GM19324 (cell line): ENCODE measurements around the gene PCDHA3.
"Not testable (repeated sequence)": the region's sequence is repeated elsewhere in the genome, so short reads cannot be mapped to it uniquely, and the experiment has no call there.

Experiments used
- ATAC-seq: cut with Tn5 transposase; IDR thresholded peaks from one replicate; pipeline ENCODE4 v1.9.1; 2021; ENCODE audit warnings: mild to moderate bottlenecking, moderate library complexity; ENCODE audit not compliant: unreplicated experiment, low FRiP score

The PCDHA3 gene

GRCh38 chr5:140800816-140801493, at the start of gene PCDHA3:
PCDHA3 (plus strand) TSS chr5:140801057.
- no peak for ATAC-seq

DNA sequence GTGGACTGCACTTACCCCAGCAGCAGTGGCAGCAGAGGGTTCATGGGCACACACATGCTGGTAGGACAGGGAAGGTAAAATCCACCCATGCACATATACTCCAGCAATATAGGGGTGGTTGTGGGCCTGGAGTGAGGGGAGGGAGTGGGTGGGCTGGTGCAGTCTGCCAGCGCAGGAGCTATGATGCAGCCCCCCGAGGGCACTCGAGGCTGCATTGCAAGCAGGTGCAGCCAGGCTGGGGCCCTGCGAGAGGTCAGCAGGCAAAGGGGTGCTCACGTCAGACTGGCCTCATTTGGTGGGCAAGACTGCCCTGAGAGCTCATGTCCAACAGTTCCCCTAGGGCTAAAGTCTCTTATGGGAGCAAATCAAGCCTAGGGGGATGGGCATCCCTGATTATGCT, 47.3 kb upstream of the PCDHA3 start:
- ATAC-seq: no peak

- ATAC-seq: no peak
These were observed 36.5 kb upstream of the PCDHA3 start for GRCh38 chr5:140764177-140764973.

DNA sequence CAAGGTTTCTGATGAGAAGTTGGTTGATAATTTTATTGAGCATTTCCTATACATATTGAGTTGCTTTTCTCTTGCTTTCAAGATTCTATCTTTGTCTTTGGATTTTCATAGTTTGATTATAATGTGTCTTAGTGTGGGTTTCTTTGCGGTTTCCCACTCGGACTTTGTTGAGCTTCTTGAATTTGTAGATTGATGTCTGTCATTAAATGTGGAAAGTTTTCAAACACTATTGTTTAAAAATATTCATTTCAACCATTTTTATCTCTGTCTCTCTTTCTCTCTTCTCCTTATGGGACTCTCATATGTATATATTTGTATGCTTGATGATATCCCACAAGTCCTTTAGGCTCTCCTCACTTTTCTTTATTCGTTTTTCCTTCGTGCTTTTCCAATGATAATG, 33.4 kb upstream of the PCDHA3 start:
- ATAC-seq: no peak

DNA sequence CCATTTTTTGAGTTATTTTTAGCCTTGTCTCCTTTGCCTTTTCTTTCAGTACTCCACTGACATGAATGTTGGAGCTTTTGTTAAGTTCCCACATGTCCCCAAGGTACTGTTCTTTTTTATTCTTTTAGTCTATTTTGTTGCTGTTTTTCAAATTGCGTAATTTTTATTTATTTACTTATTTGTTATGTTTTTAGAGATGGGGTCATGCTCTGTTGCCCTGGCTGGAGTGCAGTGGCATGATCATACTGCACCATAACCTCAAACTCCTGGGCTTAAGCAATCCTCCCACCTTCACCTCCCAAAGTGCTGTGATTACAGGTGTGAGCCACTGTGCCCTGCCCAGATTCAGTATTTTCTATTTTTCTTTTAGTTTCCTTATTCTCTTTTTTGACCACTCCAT, 20.3 kb upstream of the PCDHA3 start:
- ATAC-seq: no peak

- ATAC-seq: no peak
These were observed 14.8 kb upstream of the PCDHA3 start, which contains the start of gene PCDHA1 for GRCh38 chr5:140785905-140786686. PCDHA1 (plus strand) TSS chr5:140786140.

- ATAC-seq: not testable (repeated sequence)
These were observed 13.4 kb upstream of the PCDHA3 start for GRCh38 chr5:140787422-140787821.

GRCh38 chr5:140787849-140788504, 12.9 kb upstream of the PCDHA3 start:
- not testable (repeated sequence) for ATAC-seq

DNA sequence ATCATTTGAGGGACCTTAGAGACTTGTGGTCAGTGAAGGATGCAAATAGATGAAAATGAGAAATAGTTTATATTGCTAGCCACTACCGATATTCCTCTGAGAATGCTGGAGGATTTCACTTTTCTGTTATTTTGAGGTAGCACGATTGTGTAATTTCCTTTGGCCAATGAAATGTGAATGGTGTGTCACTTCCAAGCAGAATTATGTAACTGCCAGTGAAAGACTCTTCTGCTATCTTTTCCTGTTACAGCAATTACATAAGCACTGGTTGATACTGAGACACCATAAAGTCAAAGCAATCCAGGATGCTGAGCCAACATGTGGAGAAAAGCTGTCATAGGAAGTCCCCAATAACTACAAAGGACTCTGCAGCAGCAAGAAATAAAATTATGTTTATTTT, 9.8 kb upstream of the PCDHA3 start:
- no peak for ATAC-seq

- no peak for ATAC-seq
These were observed 6.1 kb upstream of the PCDHA3 start, which contains the start of gene PCDHA2 for GRCh38 chr5:140794595-140795258. PCDHA2 (plus strand) TSS chr5:140794852.

- ATAC-seq: no peak
These were observed 5.6 kb upstream of the PCDHA3 start for GRCh38 chr5:140795259-140795641.

DNA sequence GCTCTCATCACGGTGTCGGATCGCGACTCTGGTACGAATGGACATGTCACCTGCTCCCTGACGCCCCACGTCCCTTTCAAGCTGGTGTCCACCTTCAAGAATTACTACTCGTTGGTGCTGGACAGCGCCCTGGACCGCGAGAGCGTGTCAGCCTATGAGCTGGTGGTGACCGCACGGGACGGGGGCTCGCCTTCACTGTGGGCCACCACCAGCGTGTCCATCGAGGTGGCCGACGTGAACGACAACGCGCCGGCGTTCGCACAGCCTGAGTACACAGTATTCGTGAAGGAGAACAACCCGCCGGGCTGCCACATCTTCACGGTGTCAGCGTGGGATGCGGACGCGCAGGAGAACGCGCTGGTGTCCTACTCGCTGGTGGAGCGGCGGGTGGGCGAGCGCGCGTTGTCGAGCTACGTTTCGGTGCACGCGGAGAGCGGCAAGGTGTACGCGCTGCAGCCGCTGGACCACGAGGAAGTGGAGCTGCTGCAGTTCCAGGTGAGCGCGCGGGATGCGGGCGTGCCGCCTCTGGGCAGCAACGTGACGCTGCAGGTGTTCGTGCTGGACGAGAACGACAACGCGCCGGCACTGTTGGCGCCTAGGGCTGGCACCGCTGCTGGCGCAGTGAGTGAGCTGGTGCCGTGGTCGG, 4.7 kb upstream of the PCDHA3 start:
- not testable (repeated sequence) for ATAC-seq

GRCh38 chr5:140796718-140797095, 4.2 kb upstream of the PCDHA3 start:
- no peak for ATAC-seq

DNA sequence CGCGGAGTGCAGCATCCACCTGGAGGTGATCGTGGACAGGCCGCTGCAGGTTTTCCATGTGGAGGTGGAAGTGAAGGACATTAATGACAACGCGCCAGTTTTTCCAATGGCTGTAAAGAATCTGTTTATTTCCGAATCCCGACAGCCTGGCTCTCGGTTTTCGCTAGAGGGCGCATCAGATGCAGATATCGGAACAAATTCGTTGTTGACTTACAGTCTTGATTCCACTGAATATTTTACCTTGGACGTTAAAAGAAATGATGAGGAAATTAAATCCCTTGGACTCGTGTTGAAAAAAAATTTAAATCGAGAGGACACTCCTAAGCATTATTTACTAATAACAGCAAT, 611 bp downstream of the PCDHA3 start:
- ATAC-seq: no peak

GRCh38 chr5:140802381-140802780, 1.5 kb downstream of the PCDHA3 start:
- not testable (repeated sequence) for ATAC-seq

DNA sequence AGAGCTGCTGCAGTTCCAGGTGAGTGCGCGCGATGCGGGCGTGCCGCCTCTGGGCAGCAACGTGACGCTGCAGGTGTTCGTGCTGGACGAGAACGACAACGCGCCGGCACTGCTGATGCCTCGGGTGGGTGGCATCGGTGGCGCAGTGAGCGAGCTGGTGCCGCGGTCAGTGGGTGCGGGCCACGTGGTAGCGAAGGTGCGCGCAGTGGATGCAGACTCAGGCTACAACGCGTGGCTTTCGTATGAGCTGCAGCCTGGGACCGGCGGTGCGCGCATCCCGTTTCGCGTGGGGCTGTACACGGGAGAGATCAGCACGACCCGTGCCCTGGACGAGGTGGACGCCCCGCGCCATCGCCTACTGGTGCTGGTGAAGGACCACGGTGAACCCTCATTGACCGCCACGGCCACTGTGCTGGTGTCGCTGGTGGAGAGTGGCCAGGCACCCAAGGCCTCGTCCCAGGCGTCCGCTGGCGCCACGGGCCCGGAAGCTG, 2.0 kb downstream of the PCDHA3 start:
- no peak for ATAC-seq

DNA sequence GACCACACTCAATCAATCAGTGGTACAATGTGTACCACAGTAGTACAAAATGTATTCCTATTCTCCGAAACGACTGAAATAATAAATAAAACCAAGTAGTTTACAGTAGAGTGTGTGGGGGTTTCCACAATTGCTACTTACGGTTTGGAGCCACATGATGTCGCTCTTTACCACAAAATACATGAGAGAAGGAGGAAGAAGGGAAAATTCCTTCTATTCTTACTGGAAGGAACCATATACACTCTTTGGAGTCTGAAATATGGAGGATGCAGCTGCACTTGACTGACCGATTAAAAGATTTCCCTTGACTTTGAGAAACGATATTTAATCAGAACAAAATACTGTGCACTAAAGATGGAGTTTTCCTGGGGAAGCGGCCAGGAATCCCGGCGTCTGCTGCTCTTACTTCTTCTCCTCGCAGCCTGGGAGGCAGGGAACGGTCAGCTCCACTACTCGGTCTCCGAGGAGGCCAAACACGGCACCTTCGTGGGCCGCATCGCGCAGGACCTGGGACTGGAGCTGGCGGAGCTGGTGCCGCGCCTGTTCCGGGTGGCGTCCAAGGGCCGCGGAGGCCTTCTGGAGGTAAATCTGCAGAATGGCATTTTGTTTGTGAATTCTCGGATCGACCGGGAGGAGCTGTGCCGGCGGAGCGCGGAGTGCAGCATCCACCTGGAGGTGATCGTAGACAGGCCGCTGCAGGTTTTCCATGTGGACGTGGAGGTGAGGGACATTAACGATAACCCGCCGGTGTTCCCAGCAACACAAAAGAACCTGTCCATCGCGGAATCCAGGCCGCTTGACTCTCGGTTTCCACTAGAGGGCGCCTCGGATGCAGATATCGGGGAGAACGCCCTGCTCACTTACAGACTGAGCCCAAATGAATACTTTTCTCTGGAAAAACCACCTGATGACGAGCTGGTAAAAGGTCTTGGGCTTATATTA, 6.2 kb downstream of the PCDHA3 start, which contains the start of gene PCDHA4:
Gene PCDHA4, plus strand, starts transcription at position 235 of the 942 bp plus-strand sequence.
- no peak for ATAC-seq

DNA sequence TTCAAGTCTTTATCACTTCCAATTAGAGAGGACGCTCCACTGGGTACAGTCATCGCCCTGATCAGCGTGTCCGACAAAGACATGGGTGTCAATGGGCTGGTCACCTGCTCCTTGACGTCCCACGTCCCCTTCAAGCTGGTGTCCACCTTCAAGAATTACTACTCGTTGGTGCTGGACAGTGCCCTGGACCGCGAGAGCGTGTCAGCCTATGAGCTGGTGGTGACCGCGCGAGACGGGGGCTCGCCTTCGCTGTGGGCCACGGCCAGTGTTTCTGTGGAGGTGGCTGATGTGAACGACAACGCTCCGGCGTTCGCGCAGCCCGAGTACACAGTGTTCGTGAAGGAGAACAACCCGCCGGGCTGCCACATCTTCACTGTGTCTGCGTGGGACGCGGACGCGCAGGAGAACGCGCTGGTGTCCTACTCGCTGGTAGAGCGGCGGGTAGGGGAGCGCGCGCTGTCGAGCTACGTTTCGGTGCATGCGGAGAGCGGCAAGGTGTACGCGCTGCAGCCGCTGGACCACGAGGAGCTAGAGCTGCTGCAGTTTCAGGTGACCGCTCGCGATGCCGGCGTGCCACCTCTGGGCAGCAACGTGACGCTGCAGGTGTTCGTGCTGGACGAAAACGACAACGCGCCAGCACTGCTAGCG, 7.5 kb downstream of the PCDHA3 start:
- ATAC-seq: not testable (repeated sequence)
